Measurements from ENCODE around the gene MDH1B. TPM values are rescaled to one million over a fixed set of nuclear protein-coding genes. Genes with fewer than 3 reads are reported as not detected.
"Not testable (repeated sequence)": the region's sequence is repeated elsewhere in the genome, so short reads cannot be mapped to it uniquely, and the experiment has no call there.

The MDH1B gene
- total RNA-seq = 1.8 and 2.7 TPM in 2 replicates

- no peaks in the 10 kb centered on the region for H3K36me3 ChIP-seq (ENCODE audit: control insufficient read depth, insufficient read depth, low read length)
- H3K4me3 ChIP-seq (ENCODE audit: low read depth, low read length) = peak within 1 kb of the TSS; percentile 63
- TF ChIP-seq CTCF (IDR thresholded peaks at IDR 0.05; ENCODE audit: insufficient read depth, low read length, poor library complexity, severe bottlenecking) = no peak
- peak; percentile 86 for DNase-seq (ENCODE audit: low read depth)
- H3K27me3 ChIP-seq (ENCODE audit: control insufficient read depth, insufficient read depth, low read length) = peaks cover 2% of the 10 kb centered on the region
These were observed at the start of gene MDH1B, which contains the start of gene FASTKD2 for GRCh38 chr2:206765242-206766056. MDH1B (minus strand) TSS chr2:206765328; CDS start chr2:206765271, 57 bp downstream. FASTKD2 (plus strand) TSS chr2:206765606; CDS start chr2:206766694, 1,088 bp downstream.

- H3K36me3 ChIP-seq (ENCODE audit: control insufficient read depth, insufficient read depth, low read length) = no peaks in the 10 kb centered on the region
- no peak overlapping the region for H3K4me3 ChIP-seq (ENCODE audit: low read depth, low read length)
- TF ChIP-seq CTCF (IDR thresholded peaks at IDR 0.05; ENCODE audit: insufficient read depth, low read length, poor library complexity, severe bottlenecking) = no peak
- DNase-seq (ENCODE audit: low read depth) = no peak
- no peaks in the 10 kb centered on the region for H3K27me3 ChIP-seq (ENCODE audit: control insufficient read depth, insufficient read depth, low read length)
These were observed 49.4 kb upstream of the MDH1B start for GRCh38 chr2:206814498-206814897.

- H3K27me3 ChIP-seq (ENCODE audit: control insufficient read depth, insufficient read depth, low read length); H3K36me3 ChIP-seq (ENCODE audit: control insufficient read depth, insufficient read depth, low read length); H3K4me3 ChIP-seq (ENCODE audit: low read depth, low read length); DNase-seq (ENCODE audit: low read depth): not testable (repeated sequence)
These were observed 47.3 kb upstream of the MDH1B start for GRCh38 chr2:206812471-206812870.

- DNase-seq (ENCODE audit: low read depth); H3K4me3 ChIP-seq (ENCODE audit: low read depth, low read length); H3K36me3 ChIP-seq (ENCODE audit: control insufficient read depth, insufficient read depth, low read length); H3K27me3 ChIP-seq (ENCODE audit: control insufficient read depth, insufficient read depth, low read length): not testable (repeated sequence)
These were observed 42.5 kb upstream of the MDH1B start for GRCh38 chr2:206807624-206808023.

- Histone ChIP-seq H3K4me3 (ENCODE audit: low read depth, low read length) (no peak overlapping the region), H3K36me3 (ENCODE audit: control insufficient read depth, insufficient read depth, low read length) (no peaks in the 10 kb centered on the region), H3K27me3 (ENCODE audit: control insufficient read depth, insufficient read depth, low read length) (no peaks in the 10 kb centered on the region)
- TF ChIP-seq CTCF (IDR thresholded peaks at IDR 0.05; ENCODE audit: insufficient read depth, low read length, poor library complexity, severe bottlenecking) = no peak
- no peak for DNase-seq (ENCODE audit: low read depth)
These were observed 40.9 kb upstream of the MDH1B start for GRCh38 chr2:206805887-206806607.

GRCh38 chr2:206804326-206804725 is 39.2 kb upstream of the MDH1B start:
- no peak overlapping the region for H3K4me3 ChIP-seq (ENCODE audit: low read depth, low read length)
- H3K27me3 ChIP-seq (ENCODE audit: control insufficient read depth, insufficient read depth, low read length) = no peaks in the 10 kb centered on the region
- no peaks in the 10 kb centered on the region for H3K36me3 ChIP-seq (ENCODE audit: control insufficient read depth, insufficient read depth, low read length)
- no peak for TF ChIP-seq CTCF (IDR thresholded peaks at IDR 0.05; ENCODE audit: insufficient read depth, low read length, poor library complexity, severe bottlenecking)
- no peak for DNase-seq (ENCODE audit: low read depth)
